GM12801 (cell line): ENCODE data around the gene UHRF1.

Source experiments
- TF ChIP-seq, protein P1 (sequence below): IDR thresholded peaks from one replicate; pipeline ENCODE4 v1.5.1; 2011; ENCODE audit warnings: control low read depth; ENCODE audit not compliant: insufficient read length; ENCODE audit errors: extremely low read depth

UHRF1 gene

DNA sequence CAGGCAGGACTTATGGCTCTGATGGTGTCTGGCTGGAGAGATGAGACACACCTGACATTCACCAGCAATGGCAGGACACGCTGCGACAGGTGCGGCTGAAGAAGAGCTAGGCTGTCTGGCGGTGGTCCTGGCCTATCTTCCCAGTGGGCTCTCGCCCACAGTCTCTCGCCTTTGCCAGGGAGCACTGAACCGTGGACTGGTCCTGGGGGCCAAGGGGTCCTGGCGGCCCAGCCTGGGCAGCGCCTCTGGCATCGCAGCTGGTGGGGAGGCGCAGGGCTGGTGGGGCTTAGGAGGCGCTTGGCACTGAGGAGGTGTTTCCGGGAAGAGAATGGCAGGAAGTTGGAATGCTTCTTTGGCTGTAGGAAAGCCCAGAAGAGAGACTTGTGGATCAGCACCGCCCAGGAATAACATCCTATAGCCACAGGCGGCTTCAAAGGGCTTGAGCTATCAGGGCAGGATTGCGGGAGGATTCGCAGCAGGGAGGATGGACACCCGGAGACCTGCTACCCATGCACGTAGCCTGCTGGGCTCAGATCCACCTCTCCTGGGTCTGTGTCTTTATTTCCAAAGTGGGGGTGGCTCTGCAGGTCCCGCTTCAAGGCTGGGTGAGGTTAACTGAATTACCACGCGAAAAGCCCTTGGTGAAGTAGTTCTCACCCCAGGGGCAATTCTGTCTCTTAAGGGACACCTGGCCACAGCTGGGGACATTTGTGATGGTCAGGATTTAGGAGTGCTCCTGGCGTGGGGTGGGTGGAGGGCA, 74.2 kb downstream of the UHRF1 start:
- TF ChIP-seq, protein P1, sequence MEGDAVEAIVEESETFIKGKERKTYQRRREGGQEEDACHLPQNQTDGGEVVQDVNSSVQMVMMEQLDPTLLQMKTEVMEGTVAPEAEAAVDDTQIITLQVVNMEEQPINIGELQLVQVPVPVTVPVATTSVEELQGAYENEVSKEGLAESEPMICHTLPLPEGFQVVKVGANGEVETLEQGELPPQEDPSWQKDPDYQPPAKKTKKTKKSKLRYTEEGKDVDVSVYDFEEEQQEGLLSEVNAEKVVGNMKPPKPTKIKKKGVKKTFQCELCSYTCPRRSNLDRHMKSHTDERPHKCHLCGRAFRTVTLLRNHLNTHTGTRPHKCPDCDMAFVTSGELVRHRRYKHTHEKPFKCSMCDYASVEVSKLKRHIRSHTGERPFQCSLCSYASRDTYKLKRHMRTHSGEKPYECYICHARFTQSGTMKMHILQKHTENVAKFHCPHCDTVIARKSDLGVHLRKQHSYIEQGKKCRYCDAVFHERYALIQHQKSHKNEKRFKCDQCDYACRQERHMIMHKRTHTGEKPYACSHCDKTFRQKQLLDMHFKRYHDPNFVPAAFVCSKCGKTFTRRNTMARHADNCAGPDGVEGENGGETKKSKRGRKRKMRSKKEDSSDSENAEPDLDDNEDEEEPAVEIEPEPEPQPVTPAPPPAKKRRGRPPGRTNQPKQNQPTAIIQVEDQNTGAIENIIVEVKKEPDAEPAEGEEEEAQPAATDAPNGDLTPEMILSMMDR = no peak

DNA sequence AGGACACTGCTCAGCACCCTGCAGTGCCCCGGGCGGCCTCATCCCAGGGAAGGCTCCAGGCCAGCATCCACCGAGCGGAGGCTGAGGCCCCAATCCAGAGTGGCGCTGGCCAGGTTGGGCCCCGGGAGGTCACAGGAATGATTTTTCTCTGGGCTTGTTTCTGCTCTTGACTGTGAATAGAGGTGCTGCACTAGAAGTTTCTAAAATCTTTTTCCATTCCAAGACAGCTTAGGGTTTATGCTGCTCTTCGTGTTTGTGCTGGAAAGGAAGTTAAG, 74.7 kb downstream of the UHRF1 start:
- TF ChIP-seq, protein P1 = no peak

DNA sequence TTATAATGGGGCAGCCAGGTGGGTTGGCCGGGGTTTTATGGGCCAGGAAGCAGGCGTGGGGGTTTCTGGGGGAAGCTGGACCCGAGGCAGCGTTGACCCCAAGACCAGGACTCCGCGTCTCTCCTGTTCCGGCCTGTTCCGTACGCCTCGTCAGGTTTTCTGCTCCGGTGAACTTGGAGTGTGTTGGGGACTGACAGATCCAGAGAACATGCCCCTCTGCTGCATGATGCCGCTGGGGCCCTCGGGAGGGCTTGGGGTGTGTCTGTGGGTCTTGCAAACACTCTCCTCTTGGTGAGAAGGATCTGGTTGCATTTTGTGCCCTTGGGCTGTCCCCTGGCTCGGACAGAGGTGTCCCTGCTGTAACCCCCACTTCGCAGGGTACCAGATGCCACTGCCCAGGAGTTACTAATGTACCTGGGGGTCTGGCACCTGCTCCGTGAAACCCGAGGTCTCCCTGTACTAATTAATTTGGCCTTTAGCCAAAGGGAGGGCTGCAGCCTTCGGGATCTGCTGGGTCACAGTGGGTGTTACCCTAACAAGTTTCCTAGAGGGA, 75.2 kb downstream of the UHRF1 start:
- TF ChIP-seq, protein P1 = no peak

DNA sequence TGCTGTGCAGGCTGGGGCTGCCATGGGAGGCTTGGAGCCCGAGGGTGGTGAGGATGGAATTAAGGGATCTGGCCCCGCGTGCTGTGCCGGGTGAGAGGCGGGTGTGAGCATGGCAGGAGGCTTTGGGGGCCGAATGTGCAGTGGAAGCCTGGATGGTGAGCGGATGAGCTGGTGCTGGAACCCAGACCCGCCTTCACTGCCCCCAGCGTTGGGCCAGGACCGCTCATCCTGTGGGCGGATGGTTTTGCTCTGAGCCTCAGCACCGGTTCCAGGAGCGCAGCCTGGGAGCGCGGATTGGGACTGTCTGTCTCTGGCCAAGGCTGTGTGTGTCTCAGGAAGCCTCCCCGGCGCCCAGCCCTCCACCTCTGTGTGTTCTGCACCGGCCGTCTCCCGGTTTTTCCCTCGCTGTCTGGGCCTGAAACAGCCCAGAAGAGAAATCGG, 76.3 kb downstream of the UHRF1 start:
- TF ChIP-seq, protein P1 = no peak

DNA sequence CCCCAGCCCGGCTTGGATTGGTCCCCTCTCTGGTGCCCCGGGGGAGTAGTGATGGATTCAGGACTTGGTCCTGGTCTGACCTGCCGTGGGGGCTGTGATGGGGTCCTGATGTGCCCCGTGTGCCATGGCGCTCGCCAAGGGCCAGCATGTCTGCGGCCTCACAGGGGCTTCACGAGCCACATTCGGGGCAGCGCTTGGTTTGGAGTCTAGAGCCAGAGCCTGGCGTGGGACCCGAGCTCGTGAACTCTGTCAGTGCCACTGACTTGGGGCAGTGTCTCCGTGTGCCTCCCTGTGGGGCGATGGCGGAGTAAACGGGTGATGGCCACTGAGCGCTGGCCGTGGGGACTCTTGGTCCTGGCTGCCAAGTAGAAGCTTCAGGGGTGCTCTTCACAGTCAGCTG, 76.8 kb downstream of the UHRF1 start:
- TF ChIP-seq, protein P1 = no peak

DNA sequence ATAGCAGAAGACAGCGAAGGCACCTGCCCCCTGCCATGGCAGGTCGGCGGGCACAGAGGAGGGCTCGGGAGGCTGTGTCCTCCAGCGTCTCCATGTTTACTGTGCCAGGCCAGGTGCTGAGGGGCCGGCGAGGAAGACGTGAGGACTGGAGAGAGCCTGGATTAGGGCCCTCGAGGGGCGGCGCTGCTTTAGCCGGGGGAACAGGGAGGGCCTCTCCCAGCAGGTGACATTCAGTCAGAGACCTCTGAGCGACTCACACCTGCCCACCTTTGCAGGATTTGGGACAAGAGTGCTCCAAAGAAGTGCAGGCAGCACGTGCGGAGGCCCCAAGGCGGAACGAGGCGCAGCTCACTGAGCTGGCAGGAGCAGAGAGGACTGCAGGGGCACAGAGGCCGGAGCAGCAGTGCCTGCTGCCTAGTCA, 77.2 kb downstream of the UHRF1 start:
- TF ChIP-seq, protein P1 = no peak

DNA sequence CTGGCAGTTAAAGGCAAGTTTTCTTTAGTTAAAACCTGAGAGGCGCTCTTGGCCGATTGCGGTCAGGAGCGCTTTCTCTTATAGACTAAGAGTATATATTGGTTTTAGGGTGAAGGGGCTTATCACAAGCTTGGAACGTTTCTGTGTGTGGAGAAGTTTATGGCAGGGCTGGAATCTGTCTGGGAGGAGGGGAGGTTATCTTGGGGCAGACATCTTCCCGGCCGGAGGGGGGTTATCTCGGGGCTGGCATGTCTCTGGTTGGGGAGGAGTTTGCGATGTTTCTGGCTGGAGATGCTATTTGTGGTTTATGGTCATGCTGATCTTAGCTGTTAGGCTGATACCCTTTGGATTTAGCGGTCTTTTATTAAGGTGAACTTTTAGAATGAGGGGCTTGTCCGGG, 78.0 kb downstream of the UHRF1 start:
- TF ChIP-seq, protein P1 = no peak
